ENCODE measurements around the gene AGRN. TPM values are rescaled to one million over a fixed set of nuclear protein-coding genes. Genes with fewer than 3 reads are reported as not detected.

The AGRN gene
- polyA plus RNA-seq, 3 donors = 0.06 to 4.7 (median 0.43) TPM

- H3K9me3 Mint-ChIP-seq = peaks cover 0 to 2% (median 0%) of the 10 kb centered on the region in 7 donors
- no peak for DNase-seq
Measured at GRCh38 chr1:1082776-1083415, 63.0 kb downstream of the AGRN start.

GRCh38 chr1:1083416-1084371 lies 63.8 kb downstream of the AGRN start:
- Mint-ChIP-seq H3K4me1 (peaks cover 9% of the 10 kb centered on the region), H3K4me3 (no peak overlapping the region), H3K27me3 (ENCODE audit: low read depth in 3 of 3) (peaks cover 7 to 17% (median 10%) of the 10 kb centered on the region in 3 donors), H3K27ac (peak overlapping the region in 1 of 7 donors; percentile 54), H3K9me3 (peaks cover 0 to 2% (median 0%) of the 10 kb centered on the region in 7 donors), H3K36me3 (peaks cover 5 to 6% of the 10 kb centered on the region in 2 donors)
- H3K27ac ChIP-seq (ENCODE audit: low read depth in 1 of 2, low read length in 2 of 2) = no peak overlapping the region
- H3K9me3 ChIP-seq (replicated peaks in 1 of 2; ENCODE audit: control insufficient read depth in 1 of 2, insufficient read depth in 1 of 2, low read length in 2 of 2) = no peaks in the 10 kb centered on the region
- no peak overlapping the region for H2AFZ ChIP-seq (ENCODE audit: insufficient read depth, low read depth, low read length, poor library complexity, severe bottlenecking)
- H3K4me1 ChIP-seq (ENCODE audit: control insufficient read depth in 1 of 2, insufficient read depth in 2 of 2, low read length in 2 of 2) = peaks cover 9 to 11% of the 10 kb centered on the region in 2 donors
- TF ChIP-seq, protein P1, sequence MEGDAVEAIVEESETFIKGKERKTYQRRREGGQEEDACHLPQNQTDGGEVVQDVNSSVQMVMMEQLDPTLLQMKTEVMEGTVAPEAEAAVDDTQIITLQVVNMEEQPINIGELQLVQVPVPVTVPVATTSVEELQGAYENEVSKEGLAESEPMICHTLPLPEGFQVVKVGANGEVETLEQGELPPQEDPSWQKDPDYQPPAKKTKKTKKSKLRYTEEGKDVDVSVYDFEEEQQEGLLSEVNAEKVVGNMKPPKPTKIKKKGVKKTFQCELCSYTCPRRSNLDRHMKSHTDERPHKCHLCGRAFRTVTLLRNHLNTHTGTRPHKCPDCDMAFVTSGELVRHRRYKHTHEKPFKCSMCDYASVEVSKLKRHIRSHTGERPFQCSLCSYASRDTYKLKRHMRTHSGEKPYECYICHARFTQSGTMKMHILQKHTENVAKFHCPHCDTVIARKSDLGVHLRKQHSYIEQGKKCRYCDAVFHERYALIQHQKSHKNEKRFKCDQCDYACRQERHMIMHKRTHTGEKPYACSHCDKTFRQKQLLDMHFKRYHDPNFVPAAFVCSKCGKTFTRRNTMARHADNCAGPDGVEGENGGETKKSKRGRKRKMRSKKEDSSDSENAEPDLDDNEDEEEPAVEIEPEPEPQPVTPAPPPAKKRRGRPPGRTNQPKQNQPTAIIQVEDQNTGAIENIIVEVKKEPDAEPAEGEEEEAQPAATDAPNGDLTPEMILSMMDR (IDR thresholded peaks at IDR 0.05) = no peak
- no peak overlapping the region for H3K4me3 ChIP-seq (replicated peaks in 1 of 3; ENCODE audit: low read depth in 2 of 3, low read length in 3 of 3)
- 94% methylated on average over 41 of the region's 43 CpGs for WGBS (ENCODE audit: insufficient coverage)
- no peak overlapping the region for H3K9ac ChIP-seq (ENCODE audit: insufficient read depth, low read length, poor library complexity, severe bottlenecking)
- no peaks in the 10 kb centered on the region for H4K20me1 ChIP-seq (ENCODE audit: insufficient read depth, low read length)
- intact Hi-C loops (cut with micrococcal nuclease) = no loop called here
- no peaks in the 10 kb centered on the region for H3K36me3 ChIP-seq (replicated peaks in 1 of 2; ENCODE audit: control insufficient read depth in 1 of 2, insufficient read depth in 2 of 2, low read length in 2 of 2)
- DNase-seq = peak in 1 of 3 donors; percentile 2
- H3K27me3 ChIP-seq (ENCODE audit: control insufficient read depth in 2 of 2, insufficient read depth in 2 of 2, low read length in 2 of 2) = peaks cover 0 to 14% of the 10 kb centered on the region in 2 donors
- H3K79me2 ChIP-seq (ENCODE audit: insufficient read depth, low read length) = no peaks in the 10 kb centered on the region
- H3K4me2 ChIP-seq (replicated peaks; ENCODE audit: extremely low read depth, low read length, poor library complexity, severe bottlenecking) = no peak overlapping the region

More at GRCh38 chr1:1082776-1083415, 63.0 kb downstream of the AGRN start:
- Histone ChIP-seq H3K36me3 (replicated peaks in 1 of 2; ENCODE audit: control insufficient read depth in 1 of 2, insufficient read depth in 2 of 2, low read length in 2 of 2) (no peaks in the 10 kb centered on the region), H2AFZ (ENCODE audit: insufficient read depth, low read depth, low read length, poor library complexity, severe bottlenecking) (no peak overlapping the region), H3K4me2 (replicated peaks; ENCODE audit: extremely low read depth, low read length, poor library complexity, severe bottlenecking) (no peak overlapping the region), H3K27ac (ENCODE audit: low read depth in 1 of 2, low read length in 2 of 2) (no peak overlapping the region), H3K9me3 (replicated peaks in 1 of 2; ENCODE audit: control insufficient read depth in 1 of 2, insufficient read depth in 1 of 2, low read length in 2 of 2) (no peaks in the 10 kb centered on the region), H3K4me1 (ENCODE audit: control insufficient read depth in 1 of 2, insufficient read depth in 2 of 2, low read length in 2 of 2) (peaks cover 9 to 11% of the 10 kb centered on the region in 2 donors), H3K27me3 (ENCODE audit: control insufficient read depth in 2 of 2, insufficient read depth in 2 of 2, low read length in 2 of 2) (peaks cover 0 to 14% of the 10 kb centered on the region in 2 donors), H4K20me1 (ENCODE audit: insufficient read depth, low read length) (no peaks in the 10 kb centered on the region), H3K4me3 (replicated peaks in 1 of 3; ENCODE audit: low read depth in 2 of 3, low read length in 3 of 3) (no peak overlapping the region), H3K79me2 (ENCODE audit: insufficient read depth, low read length) (no peaks in the 10 kb centered on the region), H3K9ac (ENCODE audit: insufficient read depth, low read length, poor library complexity, severe bottlenecking) (no peak overlapping the region)
- Mint-ChIP-seq H3K4me3 (no peak overlapping the region), H3K4me1 (peaks cover 9% of the 10 kb centered on the region), H3K27ac (no peak overlapping the region), H3K27me3 (ENCODE audit: low read depth in 3 of 3) (peaks cover 7 to 17% (median 10%) of the 10 kb centered on the region in 3 donors), H3K36me3 (peaks cover 5 to 6% of the 10 kb centered on the region in 2 donors)
- intact Hi-C loops (cut with micrococcal nuclease) = no loop called here
- WGBS (ENCODE audit: insufficient coverage) = 94% methylated on average over 40 of the region's 40 CpGs
- TF ChIP-seq, protein P1 (IDR thresholded peaks at IDR 0.05) = no peak

All from CD14-positive monocyte (primary cell).